ENCODE results near the gene HSD17B14. TPM values are rescaled to one million over a fixed set of nuclear protein-coding genes. Genes with fewer than 3 reads are reported as not detected.

HSD17B14 gene
- total RNA-seq, 1 donor from 2014 or later, result 6.6 TPM

DNA sequence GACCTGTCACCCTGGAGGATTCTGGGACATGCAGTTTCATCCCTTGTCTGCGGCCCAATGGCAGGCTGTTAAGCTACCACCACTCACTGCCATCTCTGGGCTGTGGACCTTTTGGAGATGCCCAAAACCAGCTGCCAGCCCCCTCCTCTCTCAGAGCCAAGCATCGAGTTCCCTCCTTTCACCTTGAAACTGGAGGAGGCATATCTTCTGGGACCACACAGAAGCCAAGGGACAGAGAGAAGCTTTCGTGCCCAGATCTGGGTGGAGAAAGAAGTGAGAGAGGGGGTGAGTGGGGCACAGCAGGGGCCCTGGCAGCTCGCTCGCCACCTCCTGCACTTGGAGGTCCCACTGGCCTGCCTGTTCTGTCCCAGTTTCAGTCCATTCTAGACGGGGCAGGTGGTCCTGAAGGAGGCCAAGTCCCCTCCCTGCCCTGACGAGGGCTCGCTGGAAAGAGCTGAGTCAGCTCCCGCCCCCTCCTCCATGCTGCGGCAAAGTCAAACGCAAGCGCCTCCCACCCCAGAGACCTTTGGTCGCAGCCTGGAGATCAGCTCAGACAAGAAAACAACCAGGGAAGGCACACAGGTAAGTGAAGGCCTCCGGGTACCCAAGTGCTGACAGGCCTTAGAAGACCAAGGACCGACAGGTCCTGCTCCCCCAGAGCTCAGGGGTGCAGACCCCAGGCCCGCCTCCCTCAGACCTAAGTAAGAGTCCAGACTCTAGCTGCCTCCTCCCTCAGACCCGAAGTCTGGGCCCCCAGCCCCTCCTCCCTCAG lies 29.3 kb downstream of the HSD17B14 start:
- Mint-ChIP-seq H3K4me3 (peak overlapping the region; percentile 89), H3K27me3 (ENCODE audit: low read depth) (no peaks in the 10 kb centered on the region), H3K36me3 (ENCODE audit: low read depth) (no peaks in the 10 kb centered on the region), H3K4me1 (peaks cover 47% of the 10 kb centered on the region), H3K9me3 (no peaks in the 10 kb centered on the region), H3K27ac (ENCODE audit: unreplicated experiment) (peak overlapping the region; percentile 90)
- TF ChIP-seq, protein P1, sequence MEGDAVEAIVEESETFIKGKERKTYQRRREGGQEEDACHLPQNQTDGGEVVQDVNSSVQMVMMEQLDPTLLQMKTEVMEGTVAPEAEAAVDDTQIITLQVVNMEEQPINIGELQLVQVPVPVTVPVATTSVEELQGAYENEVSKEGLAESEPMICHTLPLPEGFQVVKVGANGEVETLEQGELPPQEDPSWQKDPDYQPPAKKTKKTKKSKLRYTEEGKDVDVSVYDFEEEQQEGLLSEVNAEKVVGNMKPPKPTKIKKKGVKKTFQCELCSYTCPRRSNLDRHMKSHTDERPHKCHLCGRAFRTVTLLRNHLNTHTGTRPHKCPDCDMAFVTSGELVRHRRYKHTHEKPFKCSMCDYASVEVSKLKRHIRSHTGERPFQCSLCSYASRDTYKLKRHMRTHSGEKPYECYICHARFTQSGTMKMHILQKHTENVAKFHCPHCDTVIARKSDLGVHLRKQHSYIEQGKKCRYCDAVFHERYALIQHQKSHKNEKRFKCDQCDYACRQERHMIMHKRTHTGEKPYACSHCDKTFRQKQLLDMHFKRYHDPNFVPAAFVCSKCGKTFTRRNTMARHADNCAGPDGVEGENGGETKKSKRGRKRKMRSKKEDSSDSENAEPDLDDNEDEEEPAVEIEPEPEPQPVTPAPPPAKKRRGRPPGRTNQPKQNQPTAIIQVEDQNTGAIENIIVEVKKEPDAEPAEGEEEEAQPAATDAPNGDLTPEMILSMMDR (conservative IDR thresholded peaks at IDR 0.05), result no peak
- DNase-seq (ENCODE audit: low read depth, low spot score), result no peak

DNA sequence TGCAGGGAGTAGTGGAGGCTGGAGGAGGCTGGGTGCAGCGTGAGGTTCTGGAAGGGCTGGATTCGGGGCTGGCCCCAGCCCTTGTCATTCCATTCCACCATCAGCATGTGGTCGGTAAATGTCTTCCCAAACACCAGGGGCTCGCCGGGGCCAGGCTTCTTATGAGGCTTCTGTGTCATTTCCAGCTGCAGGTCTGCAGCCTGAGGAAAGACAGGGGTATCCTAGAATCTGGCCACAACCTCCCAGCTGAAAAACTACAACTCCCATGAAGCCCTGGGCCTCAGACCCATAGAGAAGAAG lies 29.8 kb downstream of the HSD17B14 start:
- H3K27me3 Mint-ChIP-seq (ENCODE audit: low read depth), result no peaks in the 10 kb centered on the region
- DNase-seq (ENCODE audit: low read depth, low spot score), result peak; percentile 51
- TF ChIP-seq, protein P1 (conservative IDR thresholded peaks at IDR 0.05), result no peak
- H3K36me3 Mint-ChIP-seq (ENCODE audit: low read depth), result no peaks in the 10 kb centered on the region
- H3K9me3 Mint-ChIP-seq, result no peaks in the 10 kb centered on the region
- H3K27ac Mint-ChIP-seq (ENCODE audit: unreplicated experiment), result no peak overlapping the region
- peaks cover 46% of the 10 kb centered on the region for H3K4me1 Mint-ChIP-seq
- peak overlapping the region; percentile 89 for H3K4me3 Mint-ChIP-seq

DNA sequence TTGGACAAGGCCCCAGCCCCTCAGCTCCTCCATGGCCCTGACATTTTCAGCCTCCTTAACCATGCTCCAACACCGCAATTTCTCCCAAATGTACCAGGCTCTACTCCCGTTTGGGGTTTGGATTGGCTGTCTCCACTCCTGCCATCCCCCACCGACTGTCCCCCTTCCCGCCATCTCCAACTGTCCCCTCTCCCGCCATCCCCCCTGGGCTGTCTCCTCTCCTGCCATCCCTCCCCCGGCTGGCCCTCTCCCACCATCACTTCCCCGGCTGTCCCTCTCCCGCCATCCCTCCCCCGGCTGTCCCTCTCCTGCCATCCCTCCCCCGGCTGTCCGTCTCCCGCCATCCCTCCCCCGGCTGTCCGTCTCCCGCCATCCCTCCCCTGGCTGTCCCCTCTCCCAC lies 30.8 kb downstream of the HSD17B14 start:
- no peak overlapping the region for H3K27ac Mint-ChIP-seq (ENCODE audit: unreplicated experiment)
- DNase-seq (ENCODE audit: low read depth, low spot score), result no peak
- peak overlapping the region; percentile 19 for H3K4me3 Mint-ChIP-seq
- peaks cover 44% of the 10 kb centered on the region for H3K4me1 Mint-ChIP-seq
- no peaks in the 10 kb centered on the region for H3K9me3 Mint-ChIP-seq
- TF ChIP-seq, protein P1 (conservative IDR thresholded peaks at IDR 0.05), result no peak
- H3K27me3 Mint-ChIP-seq (ENCODE audit: low read depth), result no peaks in the 10 kb centered on the region
- no peaks in the 10 kb centered on the region for H3K36me3 Mint-ChIP-seq (ENCODE audit: low read depth)

DNA sequence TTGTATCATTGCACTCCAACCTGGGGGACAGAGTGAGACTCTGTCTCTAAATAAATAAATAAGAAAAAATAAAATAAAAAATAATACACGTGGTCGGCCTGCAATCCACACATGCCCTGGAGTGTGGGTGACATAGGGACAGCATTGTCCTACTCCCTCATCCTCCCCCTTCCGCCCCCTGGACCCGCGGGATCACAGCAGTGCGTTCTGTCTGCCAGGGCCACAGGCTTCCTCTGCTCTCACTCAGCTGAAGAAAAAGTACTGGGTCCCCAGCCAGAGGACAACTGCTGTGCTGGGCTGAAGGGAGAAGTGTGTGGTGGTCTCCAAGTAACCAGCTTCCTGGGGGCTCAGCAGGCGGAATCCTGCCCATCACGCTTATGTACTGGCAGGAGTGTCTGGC lies 31.8 kb downstream of the HSD17B14 start:
- no peak overlapping the region for H3K4me3 Mint-ChIP-seq
- no peak for DNase-seq (ENCODE audit: low read depth, low spot score)
- H3K27me3 Mint-ChIP-seq (ENCODE audit: low read depth), result no peaks in the 10 kb centered on the region
- no peak overlapping the region for H3K27ac Mint-ChIP-seq (ENCODE audit: unreplicated experiment)
- TF ChIP-seq, protein P1 (conservative IDR thresholded peaks at IDR 0.05), result no peak
- H3K9me3 Mint-ChIP-seq, result no peaks in the 10 kb centered on the region
- H3K36me3 Mint-ChIP-seq (ENCODE audit: low read depth), result no peaks in the 10 kb centered on the region
- H3K4me1 Mint-ChIP-seq, result peaks cover 34% of the 10 kb centered on the region

DNA sequence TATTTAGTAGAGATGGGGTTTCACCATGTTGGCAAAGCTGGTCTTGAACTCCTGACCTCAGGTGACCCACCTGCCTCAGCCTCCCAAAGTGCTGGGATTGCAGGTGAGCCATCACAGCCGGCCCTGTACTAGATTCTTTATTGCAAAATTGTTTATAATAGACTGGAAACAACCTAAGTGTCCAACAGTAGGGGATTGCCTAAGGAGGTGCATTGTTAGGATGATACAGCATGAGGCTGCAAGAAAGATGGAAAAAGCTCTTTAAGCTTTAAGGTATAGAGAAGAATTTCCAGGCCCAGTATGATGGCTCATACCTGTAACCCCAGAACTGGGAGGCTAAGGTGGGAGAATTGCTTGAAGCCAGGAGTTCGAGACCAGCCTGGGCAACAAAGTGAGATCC lies 33.7 kb downstream of the HSD17B14 start:
- Mint-ChIP-seq H3K36me3 (ENCODE audit: low read depth) (no peaks in the 10 kb centered on the region), H3K9me3 (no peaks in the 10 kb centered on the region), H3K4me1 (peaks cover 31% of the 10 kb centered on the region), H3K4me3 (no peak overlapping the region), H3K27ac (ENCODE audit: unreplicated experiment) (no peak overlapping the region), H3K27me3 (ENCODE audit: low read depth) (no peaks in the 10 kb centered on the region)
- TF ChIP-seq, protein P1 (conservative IDR thresholded peaks at IDR 0.05), result no peak
- DNase-seq (ENCODE audit: low read depth, low spot score), result no peak
